Activated T-helper 9 cell treated with anti-CD3 and anti-CD28 coated beads, Interleukin-2, amount 50 U/mL, for 16 hours (primary cell): ENCODE measurements around the gene RIPPLY1.
A peak's percentile ranks its signal among the peaks of the same experiment; 100 is the strongest.
"Not testable (repeated sequence)": the region's sequence is repeated elsewhere in the genome, so short reads cannot be mapped to it uniquely, and the experiment has no call there.

Source experiments
- DNase-seq: peaks from one replicate; pipeline ENCODE4 v3.0.0-alpha.2; 2020; ENCODE audit warnings: low read depth

RIPPLY1 gene

DNA sequence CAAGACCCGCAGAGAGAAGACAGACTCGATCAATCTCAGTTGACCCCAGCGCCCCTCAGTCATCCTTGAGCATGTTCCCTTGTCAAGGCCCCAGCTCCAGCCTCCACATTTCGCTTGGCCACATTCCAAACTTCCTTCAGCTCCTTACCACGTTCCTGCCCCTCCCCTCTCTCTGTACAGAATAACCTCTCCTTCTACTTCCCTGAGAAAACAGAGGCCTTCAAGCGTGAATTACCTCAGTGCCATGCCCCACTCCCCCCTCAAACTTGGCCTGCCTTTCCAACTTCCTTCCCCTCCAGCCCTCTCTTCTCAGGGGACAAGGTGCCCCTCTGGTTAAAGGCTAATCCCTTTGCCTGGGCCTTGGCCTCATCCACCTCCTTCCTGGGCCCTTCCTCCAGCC, 3.2 kb upstream of the RIPPLY1 start:
- no peak for DNase-seq

DNA sequence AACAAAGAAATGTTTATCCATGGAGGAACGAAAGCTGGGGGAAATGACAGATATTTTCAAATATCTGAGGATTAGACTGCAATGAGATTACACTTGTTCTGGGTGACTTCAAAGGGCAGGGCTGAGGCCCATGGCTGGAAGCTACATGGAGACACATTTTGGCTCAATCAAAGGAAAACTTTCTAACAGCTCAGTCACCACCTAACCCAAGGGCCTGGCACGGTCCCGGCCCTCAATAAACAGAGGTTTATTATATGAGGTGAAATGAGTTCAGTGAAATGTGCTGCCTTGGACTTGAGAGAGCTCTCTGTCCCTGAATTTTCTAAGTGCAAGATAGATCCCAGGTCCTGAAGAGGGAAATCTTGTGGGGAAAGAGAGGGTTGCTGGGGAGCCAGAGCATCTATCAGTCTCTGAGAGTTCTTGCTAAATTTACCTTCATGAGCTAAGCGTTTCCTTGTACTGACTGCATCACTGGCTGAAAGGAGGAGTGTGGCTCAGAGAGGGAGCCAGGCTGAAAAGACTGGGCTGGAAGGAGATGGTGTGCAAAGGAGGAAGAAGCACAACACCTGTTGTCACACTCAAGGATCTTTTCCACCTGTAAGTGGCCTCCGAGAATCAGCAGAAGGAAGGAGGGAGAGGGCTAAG, 2.0 kb upstream of the RIPPLY1 start:
- DNase-seq, result no peak

DNA sequence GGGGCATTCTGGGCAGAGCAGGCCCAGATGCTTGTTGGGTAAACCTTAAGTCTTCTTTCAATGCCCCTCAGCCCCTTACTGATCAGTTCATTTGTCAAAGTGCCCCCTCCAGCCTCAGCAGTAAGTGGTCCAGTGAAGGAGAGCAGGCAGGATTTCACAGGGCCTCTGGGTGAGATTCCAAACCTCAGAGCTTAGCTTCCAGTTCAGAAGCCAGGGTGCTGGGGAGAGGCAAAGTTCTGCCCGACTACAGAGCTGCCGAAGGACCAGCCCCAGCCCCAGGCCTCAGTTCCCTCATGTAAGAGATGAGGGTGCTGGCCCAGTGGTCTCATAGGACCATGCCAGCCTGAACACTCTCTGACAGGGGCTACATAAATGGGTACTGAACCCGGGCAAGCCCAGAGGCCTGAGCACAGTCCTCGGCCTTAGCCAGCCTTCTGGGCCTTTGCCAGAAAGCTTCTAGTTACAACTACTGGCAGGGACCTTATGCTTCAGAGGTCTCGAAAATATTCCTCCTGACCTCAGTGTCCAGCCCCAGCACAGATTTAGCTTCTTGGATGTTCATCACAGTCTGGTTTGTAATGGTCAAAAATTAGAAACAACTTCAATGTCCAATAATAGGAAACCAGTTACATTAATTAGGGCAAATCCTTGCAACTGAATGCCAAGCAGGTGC, 851 bp upstream of the RIPPLY1 start:
- DNase-seq, result no peak

DNA sequence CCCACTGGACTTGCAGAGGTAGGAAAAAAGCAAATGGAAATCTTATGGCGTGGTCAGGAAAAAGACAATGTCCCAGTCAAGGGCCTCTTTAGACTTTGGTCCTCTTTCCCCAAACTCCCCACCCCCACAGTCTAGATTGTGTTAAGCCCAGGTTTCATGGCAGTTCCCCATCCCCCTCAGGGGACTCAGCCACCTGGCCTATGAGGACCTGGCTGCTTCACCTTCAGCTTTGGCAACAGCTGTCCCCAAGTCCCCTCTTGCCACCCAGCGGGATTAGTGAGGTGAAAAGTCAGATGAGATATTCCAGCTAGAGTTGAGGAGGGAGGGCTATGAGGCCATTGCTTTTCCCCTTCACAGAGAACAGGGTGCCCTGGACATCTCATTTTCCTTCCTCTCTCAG, 457 bp downstream of the RIPPLY1 start:
- DNase-seq, result no peak

DNA sequence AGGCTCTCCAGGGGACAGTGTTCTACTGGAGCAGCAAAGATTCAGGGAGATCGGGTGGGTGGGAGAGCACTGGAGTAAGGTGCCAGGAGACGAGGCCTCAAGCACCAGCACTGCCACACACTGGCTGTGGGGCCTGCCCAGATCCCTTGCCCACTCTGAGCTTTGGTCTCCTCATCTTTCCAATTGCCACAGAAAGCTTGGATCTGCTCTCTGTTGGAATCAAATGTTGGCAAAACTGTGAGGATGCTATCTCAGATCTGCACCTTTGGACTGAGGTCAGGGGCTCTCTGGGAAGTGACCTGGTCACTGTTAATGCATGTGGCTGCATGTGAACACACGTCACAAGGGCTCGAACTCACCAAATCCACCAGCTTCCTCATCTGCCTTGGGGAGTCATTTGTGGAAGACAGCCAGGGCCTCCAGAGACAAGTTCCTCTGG, 1.3 kb downstream of the RIPPLY1 start:
- DNase-seq, result no peak

DNA sequence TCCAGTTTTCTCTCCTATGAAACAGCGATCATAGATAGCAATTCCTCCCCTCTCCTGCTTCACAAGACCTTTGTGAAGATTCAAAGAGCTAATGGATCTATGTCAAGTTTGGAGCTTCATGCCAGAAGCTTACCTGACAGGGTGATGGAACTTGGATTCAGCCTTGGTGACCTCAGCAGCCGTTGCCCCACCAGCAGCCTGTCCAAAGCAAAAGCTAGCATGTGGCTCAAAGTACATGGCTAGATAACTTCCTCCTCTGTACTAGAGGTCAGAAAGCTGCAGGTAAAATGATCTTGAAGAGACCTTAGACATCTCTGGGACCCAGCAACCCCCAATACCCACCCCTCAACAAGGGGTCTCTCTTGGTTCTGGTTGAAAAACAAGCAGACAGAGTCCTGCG, 1.8 kb downstream of the RIPPLY1 start:
- DNase-seq, result no peak

DNA sequence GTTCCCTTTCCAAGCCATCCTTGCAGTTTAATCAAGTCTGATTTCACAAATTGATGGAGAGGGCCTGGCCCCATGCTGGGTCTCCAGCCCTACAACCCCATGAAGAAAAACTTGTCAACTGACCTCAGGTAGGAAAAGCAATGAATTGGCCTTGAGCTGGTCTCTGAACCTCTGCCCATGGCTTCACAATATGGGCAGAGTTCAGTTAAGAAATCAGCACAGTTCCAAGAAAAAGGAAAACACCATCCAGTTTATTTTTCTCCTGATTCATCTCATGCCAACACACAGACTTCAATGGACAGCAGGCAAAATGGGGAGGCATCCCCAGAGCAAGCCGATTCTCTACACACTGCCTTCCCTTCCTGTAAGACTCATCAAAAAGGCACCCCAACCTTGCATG, 3.3 kb downstream of the RIPPLY1 start:
- DNase-seq, result no peak

DNA sequence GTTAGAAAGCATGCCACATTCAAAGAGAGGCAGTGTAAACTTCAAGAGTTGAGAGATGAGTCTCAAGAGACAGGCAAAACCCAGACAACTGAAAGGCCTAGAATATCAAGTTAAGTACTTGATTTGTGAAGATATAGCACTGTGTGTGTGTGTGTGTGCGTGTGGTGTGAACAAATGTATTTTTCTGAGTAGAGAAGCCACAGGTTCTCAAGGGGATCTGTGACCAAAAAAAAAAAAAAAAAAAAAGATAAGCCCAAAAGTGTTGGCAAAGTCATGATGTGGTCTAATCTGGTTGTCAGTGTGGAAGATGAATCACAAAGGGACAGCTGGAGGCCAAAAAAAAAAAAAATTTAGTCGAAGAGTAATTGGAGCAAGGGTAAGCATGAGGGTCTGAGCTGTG, 3.9 kb downstream of the RIPPLY1 start:
- no peak for DNase-seq

DNA sequence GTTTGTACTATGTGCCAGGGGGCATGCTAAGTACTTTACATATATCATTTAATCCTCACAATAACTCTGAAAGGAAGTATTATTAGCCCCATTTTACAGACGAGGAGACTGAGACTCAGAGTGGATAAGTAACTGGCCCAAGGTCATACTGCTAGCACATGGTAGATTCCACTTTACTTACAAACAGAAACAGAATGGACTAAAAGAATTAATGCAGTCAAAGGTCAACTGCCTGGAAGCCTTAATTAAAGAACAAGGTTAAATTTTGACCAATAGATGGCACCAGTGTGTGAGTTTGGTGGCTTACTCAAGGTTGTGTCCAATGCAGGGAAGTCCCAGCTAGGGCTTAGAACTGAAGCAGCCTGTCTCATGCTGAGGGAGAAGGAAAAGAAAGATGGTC, 4.7 kb downstream of the RIPPLY1 start:
- no peak for DNase-seq

DNA sequence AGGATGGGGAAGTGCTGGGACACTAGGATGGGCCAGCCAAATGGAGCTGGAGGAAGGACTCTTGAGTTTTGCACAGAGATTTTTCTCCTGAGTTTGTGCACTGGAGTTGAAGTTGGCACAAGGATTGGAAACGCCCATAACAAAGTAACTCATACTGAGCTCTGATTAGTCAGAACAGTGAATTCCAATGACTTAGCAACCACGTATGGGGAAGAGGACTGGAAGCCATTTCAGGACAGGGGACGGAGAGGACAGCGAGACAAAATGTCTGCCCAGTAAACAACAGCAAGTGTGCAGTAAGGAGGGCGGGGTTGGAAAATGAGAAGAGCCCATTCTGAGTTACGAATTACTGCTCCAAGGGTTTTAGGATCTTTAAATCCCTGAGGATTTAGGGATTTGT, 5.9 kb downstream of the RIPPLY1 start:
- DNase-seq, result no peak

DNA sequence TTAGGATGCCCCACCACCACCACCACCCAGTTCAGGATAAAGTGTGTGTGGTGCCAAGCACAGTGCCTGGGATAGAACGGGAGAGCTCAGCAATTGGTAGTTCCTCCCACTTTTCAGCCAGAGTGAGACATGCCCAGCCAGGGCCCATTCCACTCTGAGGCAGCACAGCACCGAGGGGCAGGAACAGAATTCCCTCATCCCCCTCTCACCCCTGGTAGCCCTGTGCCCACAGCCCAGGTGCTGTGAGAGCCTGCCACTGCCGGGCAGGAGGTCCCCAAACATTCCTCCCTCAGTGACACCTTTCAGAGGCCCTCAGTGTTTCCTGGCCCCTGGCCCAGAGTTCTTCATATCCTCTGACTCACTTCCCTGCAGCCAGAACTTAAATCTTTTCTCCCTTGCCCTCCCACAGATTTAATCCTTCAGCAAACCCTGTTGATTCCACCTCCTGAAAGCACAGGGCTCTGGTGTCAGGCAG, 8.1 kb downstream of the RIPPLY1 start:
- no peak for DNase-seq

DNA sequence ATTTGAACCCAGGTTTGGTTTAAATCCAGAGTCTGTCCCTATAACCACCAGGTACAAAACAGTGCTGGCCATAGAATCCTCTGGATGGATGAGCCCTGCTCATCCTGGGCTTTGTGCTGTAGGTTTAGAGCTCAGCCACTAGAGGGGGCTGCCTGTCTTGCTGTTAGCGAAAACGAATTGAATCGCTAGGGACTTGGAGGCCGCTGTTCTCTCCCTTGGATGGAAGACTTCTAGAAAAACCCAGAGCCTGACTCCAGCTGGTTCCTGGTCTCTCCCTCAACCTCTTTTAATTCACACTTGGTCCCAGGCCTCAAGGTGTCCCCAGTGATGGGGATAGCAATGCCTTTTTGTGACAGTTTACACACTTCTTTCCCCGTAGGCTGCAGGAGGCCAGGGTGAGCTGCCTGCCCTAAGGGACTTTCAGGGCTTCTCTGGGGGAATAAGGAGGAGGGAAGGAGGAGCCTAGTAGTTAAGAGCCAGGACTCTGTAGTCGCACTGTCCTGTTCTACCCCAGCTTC, 8.7 kb downstream of the RIPPLY1 start:
- DNase-seq, result peak; percentile 13

DNA sequence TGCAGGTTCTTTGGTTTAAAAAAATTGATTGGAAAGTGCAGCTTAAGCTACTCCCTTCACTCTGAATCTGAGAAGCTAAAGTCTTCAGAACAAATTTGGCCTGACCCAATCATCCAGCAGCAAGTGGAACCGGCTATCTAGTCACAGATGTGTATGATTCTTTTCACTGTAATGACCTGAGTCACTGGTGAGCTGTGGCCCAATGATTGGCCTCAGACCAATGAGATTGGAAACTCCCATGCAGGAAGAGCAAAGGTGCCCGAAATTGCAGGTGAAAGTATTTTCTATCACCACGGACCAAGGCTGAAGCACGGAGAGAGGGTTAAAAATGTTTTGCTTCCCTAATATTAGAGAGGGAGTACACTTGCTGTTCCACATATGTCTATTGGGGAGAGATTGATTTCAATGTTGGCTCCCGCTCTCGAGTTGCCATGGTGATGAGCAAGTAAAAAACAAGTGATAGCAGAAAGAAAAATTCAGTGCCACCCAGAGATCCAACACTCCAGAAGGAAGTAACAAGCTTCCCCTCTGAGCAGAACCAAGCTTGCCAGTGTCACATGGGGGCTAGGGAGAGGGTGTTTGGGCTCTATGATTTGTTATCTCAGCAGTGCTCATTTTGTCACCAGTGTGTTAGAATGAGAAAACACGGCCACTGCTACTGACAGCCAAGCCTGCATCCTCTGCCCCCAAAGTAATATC, 11.2 kb downstream of the RIPPLY1 start:
- no peak for DNase-seq

DNA sequence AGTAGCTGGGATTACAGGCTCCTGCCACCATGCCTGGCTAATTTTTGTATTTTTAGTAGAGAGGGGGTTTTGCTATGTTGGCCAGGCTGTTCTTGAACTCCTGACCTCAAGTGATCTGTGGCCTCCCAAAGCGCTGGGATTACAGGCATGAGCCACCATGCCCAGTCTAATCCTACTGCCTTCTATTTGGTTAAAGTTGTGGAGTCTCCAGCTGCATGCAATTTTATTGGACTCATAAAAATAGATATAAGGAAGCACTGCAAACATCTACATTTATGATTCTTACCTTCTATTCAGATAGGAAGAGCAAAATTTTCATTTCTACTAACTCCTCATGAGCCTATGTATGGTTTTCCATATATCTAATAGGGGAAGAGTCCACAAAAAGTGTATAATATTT, 13.7 kb downstream of the RIPPLY1 start:
- DNase-seq, result no peak

DNA sequence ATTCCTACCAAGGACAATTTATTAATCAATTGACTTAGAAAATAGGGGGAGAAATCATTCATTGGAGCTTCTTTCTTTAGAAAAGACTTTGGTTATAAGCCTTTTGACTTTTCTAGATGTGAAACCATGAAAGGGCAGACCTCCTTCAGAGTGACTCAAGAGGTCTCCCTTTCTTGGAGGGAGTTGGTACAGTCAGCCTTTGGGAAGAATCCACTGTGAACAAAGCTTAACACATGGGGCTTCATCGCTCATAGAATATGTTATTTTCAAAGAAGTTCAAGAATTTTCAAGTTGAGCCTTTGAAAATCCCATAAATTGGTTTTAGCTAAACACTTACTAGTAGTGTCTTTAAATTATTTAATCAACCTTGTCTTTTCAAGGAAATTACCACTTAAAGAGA, 28.0 kb downstream of the RIPPLY1 start:
- DNase-seq, result no peak

DNA sequence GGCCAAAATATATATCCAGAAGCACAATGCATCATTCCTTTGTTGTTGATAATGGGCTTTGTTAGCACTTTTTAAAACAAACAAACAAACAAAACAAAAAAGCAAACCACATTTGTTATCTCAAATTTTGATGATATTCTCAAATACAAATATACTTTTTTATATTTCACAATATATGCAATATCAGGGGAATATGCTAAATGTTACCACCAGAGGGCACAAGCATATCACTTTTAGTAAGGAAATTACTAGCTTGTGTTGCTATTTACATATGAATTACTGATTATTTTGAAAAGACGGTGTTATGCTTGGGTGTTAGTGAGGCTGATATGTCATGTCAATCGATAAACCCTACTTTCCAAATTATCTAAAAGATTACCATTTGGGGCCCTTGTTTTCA, 29.1 kb downstream of the RIPPLY1 start:
- DNase-seq, result no peak

DNA sequence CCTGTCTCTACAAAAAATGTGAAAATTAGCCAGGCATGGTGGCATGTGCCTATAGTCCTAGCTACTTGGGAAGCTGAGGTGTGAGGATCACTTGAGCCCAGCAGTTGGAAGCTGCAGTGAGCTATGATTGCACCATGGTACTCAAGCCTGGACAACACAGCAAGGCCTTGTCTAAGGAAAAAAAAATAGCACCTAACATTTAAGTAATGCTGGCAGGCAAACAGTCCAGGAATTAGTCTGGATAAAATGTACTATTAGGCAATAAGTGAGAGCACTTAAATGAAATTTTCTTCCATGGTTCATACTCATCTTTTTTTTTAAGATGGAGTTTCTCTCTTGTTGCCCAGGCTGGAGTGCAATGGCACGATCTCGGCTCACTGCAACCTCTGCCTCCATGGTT, 30.3 kb downstream of the RIPPLY1 start:
- DNase-seq, result not testable (repeated sequence)

DNA sequence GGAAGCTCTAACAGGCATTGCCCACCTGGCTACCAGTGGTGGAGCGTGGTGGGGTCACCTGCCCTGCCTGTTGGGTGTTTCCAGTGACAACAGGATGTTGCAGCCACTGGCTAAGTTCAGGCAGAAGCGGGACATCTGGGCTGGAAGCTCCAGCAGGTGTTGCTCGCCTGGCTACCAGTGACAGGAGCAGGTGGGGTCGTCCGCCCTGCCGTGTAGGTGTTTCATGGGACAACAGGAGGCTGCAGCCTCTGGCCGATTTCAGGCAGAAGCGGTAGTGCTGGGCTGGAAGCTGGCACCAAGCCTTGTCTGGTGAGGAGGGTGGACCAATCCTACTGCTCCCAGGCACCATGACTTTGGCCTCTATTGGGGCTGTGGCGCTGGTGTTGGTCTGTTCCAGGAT, 39.4 kb downstream of the RIPPLY1 start:
- DNase-seq, result no peak

DNA sequence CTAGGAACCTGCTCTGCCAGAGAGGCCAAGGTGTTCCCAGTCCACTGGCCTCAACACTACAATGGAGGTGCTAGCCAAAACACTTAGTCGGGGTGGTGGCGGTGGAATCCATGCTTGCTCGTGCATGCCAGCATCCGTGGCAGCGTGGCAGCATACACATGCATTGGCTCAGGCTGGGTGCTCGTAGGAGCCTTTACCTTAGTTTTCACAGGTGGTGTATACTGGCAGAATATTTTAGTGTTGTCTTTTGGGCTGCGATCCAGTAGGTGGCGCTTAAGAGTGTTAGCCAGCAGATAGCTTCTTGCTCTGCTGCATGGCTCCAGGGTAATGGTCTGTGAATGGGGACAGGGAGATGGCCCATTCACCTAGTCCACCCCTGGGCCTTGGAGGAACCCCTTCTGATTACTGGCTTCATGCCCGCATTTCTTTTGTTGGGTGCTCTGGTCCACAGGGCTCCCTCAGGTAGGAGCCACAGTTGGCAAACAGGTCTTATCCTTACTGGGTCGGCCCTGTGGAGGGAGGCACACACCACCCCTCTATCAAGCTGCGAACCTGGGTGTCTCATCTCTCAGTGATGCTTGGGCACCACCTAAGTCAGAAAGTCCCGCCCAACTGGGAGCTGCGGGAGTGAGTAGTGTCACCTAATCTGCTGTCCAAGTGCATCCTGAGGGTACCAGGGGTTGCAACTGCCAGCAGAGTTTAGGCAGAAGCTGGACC, 40.0 kb downstream of the RIPPLY1 start:
- DNase-seq, result no peak
